OCI-LY3 (cell line): ENCODE data around the gene GNG12.
"Not testable (repeated sequence)": the region's sequence is repeated elsewhere in the genome, so short reads cannot be mapped to it uniquely, and the experiment has no call there.

ENCODE experiments used
- H2AFZ ChIP-seq: fragments of 200-600, 300-600 bp; shearing (Covaris generic); 2 replicates; pipeline ENCODE4 v1.6.0; 2014; ENCODE audit warnings: antibody characterized with exemption, low read depth, low read length
- H3K27ac ChIP-seq: fragments of 200-600, 300-600 bp; sonication (generic); 2 replicates; pipeline ENCODE4 v1.5.1; 2014; ENCODE audit warnings: mild to moderate bottlenecking, low read length, moderate library complexity, mixed read lengths
- H3K27me3 ChIP-seq: fragments of 200-600, 300-600 bp; sonication (generic); 2 replicates; pipeline ENCODE4 v1.6.1; 2014; ENCODE audit warnings: low read depth, low read length, mixed read lengths
- H3K36me3 ChIP-seq: fragments of 200-600, 300-600 bp; sonication (generic); replicated peaks from 2 replicates; pipeline ENCODE3; 2014; ENCODE audit warnings: low read depth, low read length, mixed read lengths
- H3K4me1 ChIP-seq: fragments of 300-600, 200-600 bp; sonication (generic); 2 replicates; pipeline ENCODE4 v1.6.1; 2014; ENCODE audit warnings: low read length, mixed read lengths
- H3K4me2 ChIP-seq: fragments of 200-600, 300-600 bp; sonication (generic); 2 replicates; pipeline ENCODE4 v1.6.1; 2014; ENCODE audit warnings: low read length, mixed read lengths
- H3K4me3 ChIP-seq: fragments of 300-600, 200-600 bp; sonication (generic); 2 replicates; pipeline ENCODE4 v1.5.1; 2014; ENCODE audit warnings: antibody characterized with exemption, mild to moderate bottlenecking, low read length, moderate library complexity
- H3K79me2 ChIP-seq: fragments of 300-600, 200-600 bp; shearing (Covaris generic); 2 replicates; pipeline ENCODE4 v1.6.1; 2014; ENCODE audit warnings: mild to moderate bottlenecking, low read length, mixed read lengths
- H3K9ac ChIP-seq: fragments of 300-600, 200-600 bp; shearing (Covaris generic); 2 replicates; pipeline ENCODE4 v1.6.0; 2014; ENCODE audit warnings: mild to moderate bottlenecking, low read length, moderate library complexity
- H3K9me3 ChIP-seq: fragments of 200-600, 300-600 bp; shearing (Covaris generic); 2 replicates; pipeline ENCODE4 v1.6.1; 2014; ENCODE audit warnings: low read length, mixed read lengths; ENCODE audit not compliant: insufficient read depth
- H4K20me1 ChIP-seq: fragments of 200-600, 300-600 bp; sonication (generic); 2 replicates; pipeline ENCODE4 v1.6.1; 2016; ENCODE audit warnings: low read length, mixed read lengths; ENCODE audit not compliant: insufficient read depth
- CTCF ChIP-seq: fragments of 200-600, 300-600 bp; sonication (generic); IDR thresholded peaks from 2 replicates; pipeline ENCODE4 v1.5.1; 2014; ENCODE audit warnings: antibody characterized with exemption, low read length, low read depth
- EZH2phosphoT487 ChIP-seq: fragments of 200-600 bp; shearing (Covaris generic); IDR thresholded peaks from 2 replicates; pipeline ENCODE4 v1.6.1; 2018; ENCODE audit warnings: antibody characterized with exemption, mixed run types, low read depth

The GNG12 gene

GRCh38 chr1:67659229-67659628 is 174.0 kb downstream of the GNG12 start:
- no peak overlapping the region for H3K4me2 ChIP-seq
- no peaks in the 10 kb centered on the region for H3K4me1 ChIP-seq
- TF ChIP-seq CTCF (no peak), EZH2phosphoT487 (no peak)
- no peak overlapping the region for H3K27ac ChIP-seq
- H3K9ac ChIP-seq, result no peak overlapping the region
- H3K36me3 ChIP-seq, result no peaks in the 10 kb centered on the region
- no peak overlapping the region for H2AFZ ChIP-seq
- no peaks in the 10 kb centered on the region for H3K79me2 ChIP-seq
- no peak overlapping the region for H3K4me3 ChIP-seq
- 0 out of 2 replicates have a peak, but pooled peaks cover 5% of the 10 kb centered on the region for H3K27me3 ChIP-seq
- H3K9me3 ChIP-seq, result no peaks in the 10 kb centered on the region
- H4K20me1 ChIP-seq, result no peaks in the 10 kb centered on the region

- not testable (repeated sequence) for H3K4me1 ChIP-seq, H3K27me3 ChIP-seq, H3K27ac ChIP-seq, H3K4me2 ChIP-seq, H4K20me1 ChIP-seq, H3K4me3 ChIP-seq, H3K36me3 ChIP-seq, H3K9ac ChIP-seq, H3K79me2 ChIP-seq, H2AFZ ChIP-seq, H3K9me3 ChIP-seq
These were observed 176.1 kb downstream of the GNG12 start for GRCh38 chr1:67657152-67657551.

- no peak overlapping the region for H3K4me2 ChIP-seq
- TF ChIP-seq CTCF, result no peak
- TF ChIP-seq EZH2phosphoT487, result no peak
- H3K4me1 ChIP-seq, result no peaks in the 10 kb centered on the region
- no peaks in the 10 kb centered on the region for H3K79me2 ChIP-seq
- no peak overlapping the region for H3K9ac ChIP-seq
- H3K27me3 ChIP-seq, result no peaks in the 10 kb centered on the region
- H3K27ac ChIP-seq, result no peak overlapping the region
- no peak overlapping the region for H2AFZ ChIP-seq
- H3K36me3 ChIP-seq, result no peaks in the 10 kb centered on the region
- H3K9me3 ChIP-seq, result no peaks in the 10 kb centered on the region
- no peak overlapping the region for H3K4me3 ChIP-seq
- no peaks in the 10 kb centered on the region for H4K20me1 ChIP-seq
These were observed 177.7 kb downstream of the GNG12 start for GRCh38 chr1:67655581-67655980.

- H4K20me1 ChIP-seq, result no peaks in the 10 kb centered on the region
- no peak overlapping the region for H3K9ac ChIP-seq
- TF ChIP-seq CTCF, result no peak
- no peak for TF ChIP-seq EZH2phosphoT487
- no peaks in the 10 kb centered on the region for H3K79me2 ChIP-seq
- H3K9me3 ChIP-seq, result no peaks in the 10 kb centered on the region
- no peak overlapping the region for H3K4me2 ChIP-seq
- no peak overlapping the region for H2AFZ ChIP-seq
- H3K36me3 ChIP-seq, result no peaks in the 10 kb centered on the region
- H3K27ac ChIP-seq, result no peak overlapping the region
- no peak overlapping the region for H3K4me3 ChIP-seq
- H3K27me3 ChIP-seq, result no peaks in the 10 kb centered on the region
- H3K4me1 ChIP-seq, result no peaks in the 10 kb centered on the region
These were observed 180.0 kb downstream of the GNG12 start for GRCh38 chr1:67653304-67653703.

- no peak overlapping the region for H3K4me3 ChIP-seq
- H3K27me3 ChIP-seq, result no peaks in the 10 kb centered on the region
- no peak overlapping the region for H3K9ac ChIP-seq
- H3K9me3 ChIP-seq, result no peaks in the 10 kb centered on the region
- no peaks in the 10 kb centered on the region for H4K20me1 ChIP-seq
- H3K36me3 ChIP-seq, result no peaks in the 10 kb centered on the region
- no peak overlapping the region for H3K27ac ChIP-seq
- no peak for TF ChIP-seq EZH2phosphoT487
- TF ChIP-seq CTCF, result no peak
- no peak overlapping the region for H2AFZ ChIP-seq
- H3K4me2 ChIP-seq, result no peak overlapping the region
- no peaks in the 10 kb centered on the region for H3K79me2 ChIP-seq
- no peaks in the 10 kb centered on the region for H3K4me1 ChIP-seq
These were observed 180.5 kb downstream of the GNG12 start for GRCh38 chr1:67652800-67653199.
